DOHH2 (cell line): Measurements from ENCODE around the gene MAB21L2.

Experiments used
- H3F3A ChIP-seq: fragments of 200-600 bp; sonication (generic), shearing (Covaris generic); 2 replicates; pipeline ENCODE4 v1.6.0; 2016; ENCODE audit warnings: antibody characterized with exemption, mild to moderate bottlenecking; ENCODE audit not compliant: control insufficient read depth, insufficient read depth
- H3K27ac ChIP-seq: fragments of 200-600 bp; sonication (generic); 2 replicates; pipeline ENCODE4 v1.5.1; 2014; ENCODE audit warnings: low read depth, mild to moderate bottlenecking, low read length, moderate library complexity
- H3K27me3 ChIP-seq: fragments of 200-600 bp; sonication (generic); 2 replicates; pipeline ENCODE4 v1.6.1; 2014; ENCODE audit warnings: mild to moderate bottlenecking, low read length, mixed read lengths; ENCODE audit not compliant: control insufficient read depth
- H3K36me3 ChIP-seq: fragments of 200-600 bp; sonication (generic); 2 replicates; pipeline ENCODE4 v1.6.1; 2014; ENCODE audit warnings: mild to moderate bottlenecking, low read length, moderate library complexity, mixed read lengths; ENCODE audit not compliant: control insufficient read depth
- H3K4me1 ChIP-seq: fragments of 200-600 bp; sonication (generic); 2 replicates; pipeline ENCODE4 v1.6.1; 2014; ENCODE audit warnings: mild to moderate bottlenecking, low read length, mixed read lengths; ENCODE audit not compliant: control insufficient read depth
- H3K4me2 ChIP-seq: fragments of 200-600 bp; sonication (generic); 2 replicates; pipeline ENCODE4 v1.6.0; 2014; ENCODE audit warnings: mild to moderate bottlenecking, low read length, moderate library complexity
- H3K4me3 ChIP-seq: fragments of 200-600 bp; sonication (generic); 2 replicates; pipeline ENCODE4 v1.5.1; 2014; ENCODE audit warnings: mild to moderate bottlenecking, low read length, mixed read lengths
- H3K79me2 ChIP-seq: fragments of 200-600 bp; sonication (generic); 2 replicates; pipeline ENCODE4 v1.6.1; 2014; ENCODE audit warnings: mild to moderate bottlenecking, low read length, mixed read lengths; ENCODE audit not compliant: control insufficient read depth
- H3K9me2 ChIP-seq: fragments of 200-600 bp; sonication (generic); replicated peaks from 2 replicates; pipeline ENCODE4 v1.6.1; 2014; ENCODE audit warnings: mild to moderate bottlenecking, low read length, mixed read lengths; ENCODE audit not compliant: control insufficient read depth
- H3K9me3 ChIP-seq: fragments of 200-600 bp; sonication (generic); 2 replicates; pipeline ENCODE4 v1.6.1; 2014; ENCODE audit warnings: antibody characterized with exemption, low read length, mixed read lengths; ENCODE audit not compliant: control insufficient read depth, insufficient read depth
- H4K20me1 ChIP-seq: fragments of 200-600 bp; sonication (generic); 2 replicates; pipeline ENCODE4 v1.6.0; 2014; ENCODE audit warnings: low read depth, mild to moderate bottlenecking, antibody characterized with exemption, low read length, moderate library complexity; ENCODE audit not compliant: control insufficient read depth, insufficient read depth
- EZH2phosphoT487 ChIP-seq: fragments of 200-600 bp; sonication (generic); IDR thresholded peaks from 2 replicates; pipeline ENCODE4 v1.6.1; 2017; ENCODE audit warnings: borderline replicate concordance, mild to moderate bottlenecking, antibody characterized with exemption, low read length, moderate library complexity, mixed read lengths
- TF ChIP-seq, protein P1 (sequence below): fragments of 200-600 bp; sonication (generic); IDR thresholded peaks from one replicate; pipeline ENCODE4 v1.5.1; 2014; ENCODE audit warnings: antibody characterized with exemption, mild to moderate bottlenecking, low read depth, low read length; ENCODE audit not compliant: poor library complexity, severe bottlenecking

Gene MAB21L2

DNA sequence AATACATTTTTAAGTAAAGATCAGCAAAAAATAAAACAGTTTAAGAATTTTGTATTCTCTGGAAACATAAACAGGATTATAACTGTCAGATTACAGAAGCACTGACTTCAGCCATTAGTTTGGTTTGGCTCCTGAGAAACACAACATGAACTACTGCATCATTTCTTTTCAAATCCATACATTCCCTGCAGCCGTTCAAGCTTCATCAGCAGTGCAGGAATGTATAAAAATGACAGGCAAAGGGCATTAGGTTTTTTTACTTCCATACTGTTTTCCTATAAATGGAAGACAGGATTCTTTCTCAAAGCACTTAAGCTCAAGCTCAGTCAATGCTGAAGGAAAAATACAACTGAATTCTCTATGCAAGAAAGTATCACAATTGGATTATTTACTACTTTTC, 4.2 kb upstream of the MAB21L2 start:
- Histone ChIP-seq H4K20me1 (no peaks in the 10 kb centered on the region), H3K4me1 (no peaks in the 10 kb centered on the region), H3K79me2 (no peaks in the 10 kb centered on the region), H3K9me2 (no peaks in the 10 kb centered on the region), H3K9me3 (peaks cover 3% of the 10 kb centered on the region; the same call in 1 of the 2 replicates), H3K27ac (no peak overlapping the region), H3F3A (no peaks in the 10 kb centered on the region), H3K27me3 (no peaks in the 10 kb centered on the region), H3K4me2 (no peak overlapping the region), H3K36me3 (peaks cover 8% of the 10 kb centered on the region), H3K4me3 (no peak overlapping the region)
- TF ChIP-seq, protein P1, sequence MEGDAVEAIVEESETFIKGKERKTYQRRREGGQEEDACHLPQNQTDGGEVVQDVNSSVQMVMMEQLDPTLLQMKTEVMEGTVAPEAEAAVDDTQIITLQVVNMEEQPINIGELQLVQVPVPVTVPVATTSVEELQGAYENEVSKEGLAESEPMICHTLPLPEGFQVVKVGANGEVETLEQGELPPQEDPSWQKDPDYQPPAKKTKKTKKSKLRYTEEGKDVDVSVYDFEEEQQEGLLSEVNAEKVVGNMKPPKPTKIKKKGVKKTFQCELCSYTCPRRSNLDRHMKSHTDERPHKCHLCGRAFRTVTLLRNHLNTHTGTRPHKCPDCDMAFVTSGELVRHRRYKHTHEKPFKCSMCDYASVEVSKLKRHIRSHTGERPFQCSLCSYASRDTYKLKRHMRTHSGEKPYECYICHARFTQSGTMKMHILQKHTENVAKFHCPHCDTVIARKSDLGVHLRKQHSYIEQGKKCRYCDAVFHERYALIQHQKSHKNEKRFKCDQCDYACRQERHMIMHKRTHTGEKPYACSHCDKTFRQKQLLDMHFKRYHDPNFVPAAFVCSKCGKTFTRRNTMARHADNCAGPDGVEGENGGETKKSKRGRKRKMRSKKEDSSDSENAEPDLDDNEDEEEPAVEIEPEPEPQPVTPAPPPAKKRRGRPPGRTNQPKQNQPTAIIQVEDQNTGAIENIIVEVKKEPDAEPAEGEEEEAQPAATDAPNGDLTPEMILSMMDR = no peak
- no peak for TF ChIP-seq EZH2phosphoT487

DNA sequence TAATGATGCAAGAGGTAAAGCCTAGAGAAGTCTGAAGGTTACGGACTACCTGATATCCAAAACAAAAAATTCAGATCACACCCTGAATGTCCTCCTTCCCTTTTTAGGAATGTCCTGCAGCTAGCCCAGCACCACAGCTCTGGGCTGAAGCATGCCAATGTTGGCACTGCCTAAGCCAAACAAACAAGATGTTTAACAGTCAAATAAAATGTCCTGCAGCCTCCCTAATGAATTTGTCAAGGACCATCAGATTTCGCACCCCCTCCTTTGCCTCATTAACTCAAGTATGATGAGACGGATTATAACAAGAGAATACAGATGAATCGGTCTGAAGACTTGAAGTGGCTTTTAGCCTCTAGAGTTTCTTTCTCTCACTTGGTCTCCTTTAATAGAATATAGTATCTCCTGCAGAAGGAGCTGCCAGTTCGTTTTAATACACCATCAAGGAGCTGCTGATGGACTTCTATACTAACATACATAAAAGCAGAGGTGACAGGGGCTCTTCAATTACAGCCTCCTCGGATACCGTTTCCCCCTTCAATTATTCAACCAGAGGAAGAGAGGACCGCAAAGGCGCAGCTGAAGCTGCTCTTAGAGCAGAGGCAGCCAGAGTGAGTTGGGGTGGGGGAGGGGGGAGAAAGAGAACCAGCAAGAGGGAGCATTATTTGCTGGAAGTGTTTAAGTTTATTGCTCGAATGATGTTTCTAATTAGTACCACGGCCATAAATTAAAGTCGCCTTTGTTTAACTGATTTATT, 3.0 kb upstream of the MAB21L2 start:
- Histone ChIP-seq H3K27ac (no peak overlapping the region), H3K9me2 (no peaks in the 10 kb centered on the region)

DNA sequence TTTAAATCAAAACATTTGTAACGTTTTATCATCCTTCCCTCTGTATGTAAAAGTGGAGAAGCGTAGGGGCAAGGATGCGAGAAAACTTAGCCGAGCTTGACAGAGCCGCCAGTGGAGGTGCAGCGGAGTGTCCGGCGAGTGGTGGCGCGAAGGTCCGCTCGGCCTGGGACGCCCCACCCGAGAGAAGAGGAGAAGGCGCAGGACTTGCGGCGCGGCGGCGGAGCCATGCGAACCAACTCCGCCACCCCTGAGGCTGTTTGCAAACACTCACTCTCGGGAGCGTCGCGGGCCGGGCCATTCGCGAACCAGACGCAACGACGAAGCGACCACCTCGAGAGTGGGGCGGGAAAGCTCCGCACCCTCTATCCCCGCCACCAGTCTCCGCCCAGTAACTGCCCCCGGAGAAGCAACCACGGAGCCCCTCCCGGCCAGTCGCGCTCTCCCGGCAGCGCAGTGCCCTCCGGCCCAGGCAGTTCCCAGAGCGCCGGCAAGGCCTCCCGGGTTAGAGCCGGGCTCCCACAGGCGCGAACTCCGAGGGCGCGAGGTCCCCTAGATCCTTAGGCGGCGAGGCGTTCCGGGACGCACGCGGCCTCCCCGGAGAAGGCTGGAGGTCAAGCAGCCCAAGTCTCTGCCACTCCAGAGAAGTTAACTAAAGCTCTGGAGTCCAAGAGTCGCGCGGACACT, 2.3 kb upstream of the MAB21L2 start:
- Histone ChIP-seq H4K20me1 (no peaks in the 10 kb centered on the region), H3K4me2 (no peak overlapping the region), H3K4me3 (no peak overlapping the region), H3F3A (no peaks in the 10 kb centered on the region), H3K27me3 (no peaks in the 10 kb centered on the region), H3K27ac (no peak overlapping the region), H3K4me1 (no peaks in the 10 kb centered on the region), H3K9me2 (no peaks in the 10 kb centered on the region), H3K36me3 (peaks cover 25% of the 10 kb centered on the region), H3K9me3 (peaks cover 16% of the 10 kb centered on the region; the same call in 1 of the 2 replicates), H3K79me2 (no peaks in the 10 kb centered on the region)
- TF ChIP-seq, protein P1 = no peak
- TF ChIP-seq EZH2phosphoT487 = no peak

More for the DNA sequence above, 3.0 kb upstream of the MAB21L2 start:
- TF ChIP-seq EZH2phosphoT487 = no peak
- TF ChIP-seq, protein P1 = no peak
- Histone ChIP-seq H3K4me1 (no peaks in the 10 kb centered on the region), H3K79me2 (no peaks in the 10 kb centered on the region), H3K36me3 (peaks cover 19% of the 10 kb centered on the region), H3K27me3 (no peaks in the 10 kb centered on the region), H3K9me3 (peaks cover 14% of the 10 kb centered on the region; the same call in 1 of the 2 replicates), H4K20me1 (no peaks in the 10 kb centered on the region), H3F3A (no peaks in the 10 kb centered on the region), H3K4me2 (no peak overlapping the region), H3K4me3 (no peak overlapping the region)
